Measurements from ENCODE around the gene SPAG7.

SPAG7 gene

DNA sequence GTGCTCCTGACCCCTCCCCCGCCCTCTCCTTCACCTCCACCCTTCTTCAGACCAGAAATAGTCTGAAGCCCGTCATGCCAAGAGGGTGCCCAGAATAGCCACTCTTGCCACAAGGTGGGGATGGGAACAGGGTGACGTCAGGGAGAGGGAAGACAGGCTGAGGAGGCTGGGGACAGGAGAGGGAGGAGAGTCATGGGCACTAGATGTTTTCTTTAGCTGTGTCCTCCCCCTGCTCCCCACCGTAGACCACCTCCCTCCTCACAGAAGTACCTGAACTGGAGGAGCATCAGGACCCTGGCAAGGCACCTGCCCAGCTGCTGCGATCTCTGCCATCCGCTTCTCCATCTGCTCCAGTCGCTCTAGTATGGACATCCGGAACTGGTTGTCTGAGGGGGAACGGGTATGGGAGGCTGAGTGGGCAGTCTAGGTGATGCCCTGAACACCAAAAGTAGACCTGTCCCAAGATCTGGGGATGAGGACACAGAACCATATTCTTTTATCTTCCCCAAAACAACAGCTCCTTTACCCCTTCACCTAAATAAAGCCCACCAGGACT lies 6.6 kb upstream of the SPAG7 start:
- DNase-seq: no peak

GRCh38 chr17:4973256-4974114 lies 5.9 kb upstream of the SPAG7 start:
- DNase-seq: no peak

- no peak for DNase-seq
Observed at GRCh38 chr17:4972752-4973151, 5.1 kb upstream of the SPAG7 start.

DNA sequence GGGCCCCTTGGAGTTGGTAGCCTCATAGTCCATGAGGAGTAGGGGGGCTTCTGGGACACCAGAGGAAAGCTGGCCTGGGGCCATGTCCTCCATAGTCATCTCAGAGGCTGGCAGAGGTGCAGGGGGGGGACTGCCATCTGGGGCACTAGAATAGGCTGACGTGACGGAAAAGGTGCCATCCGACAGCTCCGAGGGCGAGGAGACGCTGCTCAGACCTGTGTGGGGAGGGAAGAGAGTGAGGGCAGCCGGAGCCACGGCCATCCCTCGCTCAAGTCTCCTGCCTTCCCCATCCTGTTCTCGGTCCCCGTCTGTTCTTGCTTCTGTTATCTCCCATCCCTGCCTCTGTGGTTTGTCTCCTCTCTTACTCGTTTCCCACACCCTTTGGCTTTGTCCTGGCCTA lies 4.7 kb upstream of the SPAG7 start:
- no peak for DNase-seq

DNA sequence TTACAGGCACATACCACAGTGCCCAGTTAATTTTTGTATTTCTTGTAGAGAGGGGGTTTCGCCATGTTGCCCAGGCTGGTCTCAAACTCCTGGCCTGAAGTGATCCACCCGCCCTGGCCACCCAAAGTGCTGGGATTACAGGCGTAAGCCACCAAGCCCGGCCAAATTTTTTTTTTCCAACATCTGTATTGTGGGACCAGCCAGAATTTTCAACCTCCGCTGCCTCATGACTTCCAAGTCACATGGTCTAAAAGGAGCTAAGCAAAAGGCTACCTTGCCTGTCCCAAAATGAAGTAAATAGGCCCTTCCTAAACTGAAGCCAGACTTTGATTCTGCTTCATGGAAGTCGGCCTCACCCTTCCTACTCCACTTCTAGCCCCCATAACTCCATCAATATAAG lies 4.2 kb upstream of the SPAG7 start:
- DNase-seq: no peak

DNA sequence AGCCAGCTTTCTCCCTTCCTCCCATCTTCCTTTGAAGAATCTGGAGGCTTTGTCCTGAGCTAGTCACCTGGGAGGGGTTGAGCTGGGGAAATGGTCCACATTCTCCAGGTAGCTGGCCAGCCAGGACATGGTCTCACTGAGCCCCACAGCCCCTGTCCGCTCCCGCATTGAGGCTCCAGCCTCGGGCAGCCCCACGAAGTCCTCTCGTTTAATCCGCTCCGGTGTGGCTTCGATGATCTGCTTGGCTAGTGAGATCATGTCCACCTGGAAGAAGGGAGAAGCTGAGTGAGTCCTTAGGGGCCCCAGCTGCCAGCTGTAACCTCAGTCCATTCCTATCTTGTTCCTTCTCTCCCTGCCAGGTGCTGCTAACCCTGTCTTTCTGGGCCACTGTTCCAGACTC lies 2.7 kb upstream of the SPAG7 start:
- DNase-seq: no peak

GRCh38 chr17:4969551-4970173 lies 2.0 kb upstream of the SPAG7 start:
- no peak for DNase-seq

GRCh38 chr17:4969047-4969550 lies 1.5 kb upstream of the SPAG7 start:
- no peak for DNase-seq

DNA sequence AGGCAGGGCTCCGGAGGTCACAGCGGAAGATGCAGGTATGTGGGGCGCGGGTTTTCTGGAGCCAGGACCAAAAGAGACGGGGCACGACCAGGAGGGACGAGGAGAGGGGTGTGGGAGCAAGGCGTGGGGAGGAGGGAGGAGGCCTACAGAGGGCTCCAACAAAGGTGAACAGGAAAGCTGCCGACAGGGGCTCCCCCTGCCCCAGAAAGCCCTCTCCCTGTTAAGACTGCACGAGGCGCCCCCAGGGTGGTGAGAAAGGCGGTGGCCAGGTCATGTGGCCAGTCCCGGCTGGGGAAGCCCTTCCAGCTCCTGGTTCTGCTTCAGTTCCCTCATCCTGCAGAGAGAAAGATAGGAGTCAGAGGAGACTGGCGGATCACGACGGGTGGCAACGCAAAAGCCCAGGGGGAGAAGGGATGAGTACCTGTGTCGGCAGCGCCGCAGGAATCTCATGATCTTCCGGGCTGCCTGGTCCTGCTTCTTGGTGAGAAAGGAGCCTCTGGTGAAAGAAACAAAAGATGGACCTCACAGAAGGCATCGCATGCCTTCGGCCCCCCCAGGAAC lies 949 bp upstream of the SPAG7 start:
- no peak for DNase-seq

DNA sequence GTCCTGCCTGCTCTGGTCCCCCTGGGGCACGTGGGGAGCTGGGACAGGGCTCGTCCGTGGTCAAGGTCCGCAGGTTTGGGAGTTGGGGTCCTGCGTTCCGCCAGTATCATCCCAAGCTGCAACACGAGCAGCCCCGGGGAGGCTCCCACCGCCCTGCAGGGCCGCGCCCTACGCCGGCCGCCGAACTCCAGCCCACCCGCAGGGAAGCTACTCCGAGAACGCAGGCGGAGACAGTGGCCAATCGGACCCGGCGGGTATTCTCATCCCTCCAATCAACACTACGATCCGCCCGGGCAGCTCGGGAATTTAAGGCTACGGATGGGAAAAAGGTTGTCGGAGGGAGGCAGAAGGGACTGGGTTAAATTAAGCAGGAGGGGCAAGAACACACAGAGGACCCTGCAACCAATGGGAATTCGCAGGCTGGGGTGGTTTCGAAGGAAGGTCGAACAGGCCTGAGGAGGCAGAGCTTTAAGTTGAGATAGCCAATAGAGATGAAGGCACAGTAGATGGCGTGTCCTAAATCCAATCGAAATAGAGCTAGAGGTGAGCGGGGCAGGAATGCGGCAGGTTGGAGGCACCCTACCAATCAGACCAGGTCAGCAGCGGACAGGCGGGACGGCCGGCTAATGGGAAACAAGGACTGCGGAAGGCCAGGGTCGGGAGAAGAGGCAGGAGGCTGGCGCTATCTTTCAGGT lies 626 bp downstream of the SPAG7 start:
- peak in 4 of 6 experiments; percentile 85 to 98 (median 96) for DNase-seq

DNA sequence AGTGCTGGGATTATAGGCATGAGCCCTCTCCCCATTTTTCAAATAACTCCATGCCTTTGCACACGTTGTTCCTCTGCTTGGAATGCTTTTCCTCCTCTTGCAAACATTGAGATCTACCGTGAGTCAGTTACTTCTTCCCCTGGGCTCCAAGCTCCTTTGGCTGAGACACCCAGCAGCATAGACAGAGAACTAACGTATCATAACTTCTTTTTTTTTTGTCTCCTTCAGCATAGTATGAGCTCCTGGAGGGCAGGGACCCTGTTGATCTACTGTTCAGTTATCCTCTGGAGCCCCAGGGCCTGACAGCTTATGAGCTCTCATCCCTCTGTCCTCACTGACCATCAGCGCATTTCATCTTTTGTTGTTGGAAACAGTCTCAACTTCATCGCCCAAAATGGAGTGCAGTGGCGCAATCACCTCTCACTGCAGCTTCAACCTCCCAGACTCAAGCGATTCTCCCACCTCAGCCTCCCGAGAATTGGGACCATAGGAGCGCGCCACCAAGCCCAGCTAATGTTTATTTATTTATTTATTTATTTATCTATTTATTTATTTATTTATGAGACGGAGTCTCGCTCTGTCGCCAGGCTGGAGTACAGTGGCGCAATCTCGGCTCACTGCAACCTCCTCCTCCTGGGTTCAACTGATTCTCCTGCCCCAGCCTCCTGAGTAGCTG lies 2.2 kb downstream of the SPAG7 start:
- no peak for DNase-seq

DNA sequence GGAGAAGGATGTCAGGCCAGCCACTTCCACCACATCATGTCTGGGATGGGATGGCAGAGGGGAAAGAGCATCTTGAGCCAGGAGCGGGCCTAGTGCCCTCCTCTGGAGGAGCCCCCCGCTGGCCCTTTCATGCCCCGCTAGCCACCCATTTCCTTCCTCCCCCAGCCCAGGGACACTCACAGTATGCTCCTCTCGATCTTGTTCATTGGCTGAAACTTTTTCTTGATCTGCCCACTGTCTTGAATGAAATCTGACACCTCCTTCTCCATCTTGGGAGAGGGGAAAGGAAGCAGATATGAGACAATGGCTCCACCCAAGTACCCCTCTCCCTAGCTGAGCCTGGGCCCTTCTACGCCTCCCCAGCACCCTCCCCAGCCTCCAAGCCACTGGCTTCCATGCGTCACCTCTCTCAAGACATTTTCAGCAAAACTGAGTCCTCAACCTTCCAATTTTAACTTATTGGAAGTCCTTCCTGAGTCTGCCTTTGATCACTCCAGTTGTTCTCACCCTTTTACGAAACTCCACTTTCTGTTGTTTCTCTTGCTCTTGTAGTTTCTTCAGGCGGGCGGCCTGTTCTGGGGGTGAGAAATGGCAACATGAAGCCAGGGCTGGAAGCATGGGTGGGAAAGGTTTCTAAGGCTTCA lies 7.2 kb downstream of the SPAG7 start:
- no peak for DNase-seq

DNA sequence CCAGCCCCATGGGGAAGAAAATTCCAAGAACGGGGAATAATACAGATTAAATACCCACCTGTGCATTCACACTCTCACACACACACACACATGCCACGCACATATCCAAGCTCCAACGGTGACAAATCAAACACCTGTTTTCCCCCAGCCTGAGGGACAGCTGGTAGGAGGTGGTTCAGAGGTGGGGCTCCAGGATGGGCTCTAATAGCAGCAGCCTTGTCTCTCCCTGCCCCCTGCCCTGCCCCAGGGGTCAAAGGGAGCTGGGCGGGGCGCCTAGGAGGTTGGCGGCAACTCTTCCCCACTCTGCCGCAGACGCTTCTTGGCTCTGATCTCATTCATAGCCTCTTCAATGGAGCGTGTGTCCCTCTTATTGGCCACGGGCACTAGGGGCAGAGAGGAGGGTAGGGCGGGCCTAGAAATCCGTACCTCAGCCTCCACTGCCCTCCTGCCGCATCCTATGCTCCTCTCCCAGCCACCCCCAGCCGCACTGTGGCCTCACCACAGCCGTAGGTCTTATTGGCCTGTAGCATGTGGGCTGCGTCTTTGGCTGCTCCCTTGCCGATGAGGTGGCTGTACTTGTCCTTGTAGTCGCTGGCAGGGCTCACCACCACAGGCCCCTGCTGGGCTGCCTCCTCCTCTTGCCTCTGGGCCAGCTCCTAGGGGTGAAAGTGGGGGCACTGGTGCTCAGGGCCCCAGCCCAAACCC lies 8.2 kb downstream of the SPAG7 start:
- DNase-seq: no peak

DNA sequence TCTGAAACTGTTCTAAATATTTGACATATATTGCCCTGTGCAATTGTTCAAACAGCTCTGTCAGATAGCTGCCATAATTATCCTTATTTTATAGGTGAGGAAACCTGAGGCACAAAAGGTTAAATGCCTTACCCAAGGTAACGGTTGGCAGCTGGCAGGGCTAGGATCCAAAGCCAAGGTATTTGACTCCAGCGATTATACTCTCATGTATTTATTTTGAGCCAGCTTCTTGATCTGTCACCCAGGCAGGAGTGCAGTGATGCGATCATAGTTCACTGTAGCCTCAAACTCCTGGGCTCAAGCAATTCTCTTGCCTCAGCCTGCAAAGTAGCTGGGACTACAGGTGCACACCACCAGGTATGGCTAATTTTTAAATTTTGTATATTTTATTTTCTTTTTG lies 9.5 kb downstream of the SPAG7 start:
- no peak for DNase-seq

DNA sequence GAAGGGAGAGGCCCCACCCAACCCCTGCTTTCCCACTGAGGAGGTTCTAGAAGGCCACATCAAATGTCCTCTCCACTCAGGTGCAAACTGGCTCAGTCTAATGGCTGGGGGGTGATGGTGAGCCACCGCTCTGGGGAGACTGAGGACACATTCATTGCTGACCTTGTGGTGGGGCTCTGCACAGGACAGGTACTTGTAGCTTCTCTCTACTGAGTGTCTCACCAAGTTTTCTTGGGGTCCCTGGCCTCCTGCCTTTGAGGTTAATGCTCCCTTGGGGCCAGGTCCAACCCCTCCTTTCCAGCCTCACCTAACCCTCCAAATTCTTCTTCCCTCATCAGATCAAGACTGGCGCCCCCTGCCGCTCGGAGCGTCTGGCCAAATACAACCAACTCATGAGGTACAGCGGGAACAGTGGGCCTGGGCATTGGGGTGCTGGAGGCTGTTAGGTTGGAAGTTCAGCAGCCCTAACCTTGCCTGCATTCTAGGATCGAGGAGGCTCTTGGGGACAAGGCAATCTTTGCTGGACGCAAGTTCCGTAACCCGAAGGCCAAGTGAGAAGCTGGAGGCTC lies 11.0 kb downstream of the SPAG7 start:
- DNase-seq: peak in 4 of 6 experiments; percentile 11 to 33 (median 17)

- DNase-seq: no peak
Observed at GRCh38 chr17:4955091-4955490, 12.5 kb downstream of the SPAG7 start.

- no peak for DNase-seq
Observed at GRCh38 chr17:4953451-4953961, 14.1 kb downstream of the SPAG7 start.

DNA sequence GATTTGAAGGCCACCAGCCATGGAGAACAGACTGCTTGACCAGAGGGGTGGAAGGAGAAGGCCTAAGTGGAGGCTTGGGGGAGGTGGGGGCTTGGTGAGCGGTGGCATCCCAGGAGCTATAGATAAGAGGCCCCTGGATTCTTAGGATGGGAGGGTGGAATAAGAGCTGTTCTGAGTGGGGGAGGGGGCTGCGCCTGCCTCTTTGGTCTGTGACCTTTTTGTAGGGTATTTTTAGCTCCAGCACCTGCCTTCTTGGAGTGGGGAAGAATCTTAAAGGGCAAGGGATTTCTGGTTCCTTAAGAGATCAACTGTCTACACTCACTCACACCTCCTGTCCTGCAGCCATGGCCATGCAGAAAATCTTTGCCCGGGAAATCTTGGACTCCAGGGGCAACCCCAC lies 16.1 kb downstream of the SPAG7 start:
- no peak for DNase-seq

GRCh38 chr17:4950746-4951204 lies 16.8 kb downstream of the SPAG7 start, which contains the start of gene ENO3:
Gene ENO3 (plus strand): TSS chr17:4951119. CDS start chr17:4951830, 711 bp downstream.
- DNase-seq: no peak

DNA sequence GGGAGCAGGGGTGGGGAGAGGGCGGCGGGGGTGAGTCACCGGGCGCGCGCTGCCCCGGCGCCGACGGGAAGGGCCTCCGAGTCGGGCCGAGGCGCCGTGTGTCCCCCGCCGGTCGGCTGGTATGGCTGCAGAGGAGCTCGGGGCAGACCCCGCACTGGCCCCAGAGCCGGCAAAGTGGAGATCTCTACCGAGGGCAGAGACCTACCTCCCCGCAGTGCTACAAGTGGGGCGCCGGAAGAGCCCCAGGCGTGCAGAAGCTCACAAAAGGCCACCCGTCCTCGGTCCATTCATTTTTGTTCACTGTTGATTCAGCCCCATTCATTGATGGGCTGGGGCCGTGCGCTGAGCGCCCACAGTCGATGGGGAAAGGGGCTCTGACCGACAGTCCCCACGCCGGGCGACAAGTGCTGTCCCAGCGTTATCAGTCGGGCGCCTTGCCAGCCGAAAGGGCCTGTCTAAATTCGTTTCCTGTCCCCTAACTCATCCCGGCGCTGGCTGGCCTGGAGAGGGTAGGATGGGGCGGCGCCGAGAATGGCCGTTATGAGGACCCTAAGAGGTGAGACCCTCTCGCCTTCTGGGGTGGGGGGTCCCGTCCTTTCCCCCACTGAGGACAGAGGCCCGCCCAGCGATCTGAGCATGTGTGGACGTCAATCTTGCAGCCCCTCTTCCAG lies 17.4 kb downstream of the SPAG7 start:
- DNase-seq: peak in 2 of 6 experiments; percentile 18 to 34

Measured in stimulated activated naive CD4-positive, alpha-beta T cell (primary cell).